Right cardiac atrium (tissue), 5 donors: ENCODE data around the gene OPN1LW. TPM values are rescaled to one million over a fixed set of nuclear protein-coding genes. Genes with fewer than 3 reads are reported as not detected.
"Not testable (repeated sequence)": the region's sequence is repeated elsewhere in the genome, so short reads cannot be mapped to it uniquely, and the experiment has no call there.

ENCODE experiments used
- ATAC-seq, 2 donors: fragments of 200-7000 bp; cut with Tn5 transposase; one replicate each; pipeline versions ENCODE4 v1.8.0 to v1.9.1; 2020; ENCODE audit warnings: moderate library complexity in 2 of 2, mild to moderate bottlenecking in 1 of 2
- DNase-seq, 3 donors: peaks; one replicate each; pipeline ENCODE4 v3.0.0-alpha.2; 2020
- H3K27ac ChIP-seq: one replicate; pipeline ENCODE4 v1.5.1; 2013; ENCODE audit warnings: mild to moderate bottlenecking, low read length, control low read depth, moderate library complexity
- H3K27me3 ChIP-seq: one replicate; pipeline ENCODE4 v1.6.1; 2013; ENCODE audit not compliant: control insufficient read depth, insufficient read depth
- H3K4me1 ChIP-seq: one replicate; pipeline ENCODE4 v1.6.1; 2013; ENCODE audit warnings: low read length; ENCODE audit not compliant: control insufficient read depth, insufficient read depth
- H3K4me3 ChIP-seq: one replicate; pipeline ENCODE4 v1.5.1; 2013; ENCODE audit warnings: low read length, control low read depth
- H3K9me3 ChIP-seq: one replicate; pipeline ENCODE4 v1.6.1; 2013; ENCODE audit warnings: low read length; ENCODE audit not compliant: control insufficient read depth
- WGBS: extraction: QIAGEN DNeasy Blood & Tissue Kit; methylation state at CpG from one replicate; pipeline ENCODE4 v1.1.7; 2013; 5-methylcytosine and 5-hydroxymethylcytosine counted together
- intact Hi-C, 4 donors: fragments of 100-400 bp; cut with DNase I; formaldehyde crosslinking; loops; one replicate each; pipeline versions ENCODE4 v1.11.0 to v1.14.0; 2022 to 2023
- polyA plus RNA-seq: library from polyadenylated mRNA; stranded (reverse); fragments of 200-250 nt; gene quantifications from one replicate; pipeline ENCODE4 v1.2.3, GENCODE V29; 2013
- total RNA-seq, 4 donors: library from RNA; stranded (reverse); fragmentation: NEBNext Ultra II Directional; extraction: Animal tissue kit (Norgen Biotek cat#: 25700); gene quantifications; one replicate each; pipeline ENCODE4 v1.2.1, GENCODE V29; 2021
- donor health status: healthy with polysubstance abuse.
- donor health status: DM: no; HTN: yes; CAD: no.
- donor health status: DM: no; HTN: no; CAD: no.
- donor health status: DM: no; HTN: yes; CAD: no; lungs with severe emphysema.
- donor health status: DM: yes; HTN: yes; CAD: no.

The OPN1LW gene
- total and polyA plus RNA-seq, 5 donors = not detected

DNA sequence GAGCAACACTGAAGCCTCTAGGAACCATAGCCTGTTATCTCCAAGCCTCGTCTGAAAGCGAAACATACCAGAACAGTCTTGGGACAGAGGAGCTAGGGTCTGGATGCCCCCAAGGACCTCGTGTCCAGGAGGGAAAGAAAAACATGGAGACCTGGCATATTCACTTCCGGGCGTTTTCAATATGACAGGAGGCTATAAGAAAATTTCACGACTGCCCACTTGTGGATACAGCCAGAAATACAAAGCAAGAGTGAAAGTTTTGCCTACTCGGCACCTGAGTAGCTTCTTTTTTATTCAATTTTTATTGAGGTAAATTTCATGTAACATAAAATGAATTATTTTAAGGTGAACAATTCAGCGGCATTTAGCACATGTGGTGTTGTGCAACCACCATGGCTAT is 20.9 kb downstream of the OPN1LW start:
- H3K4me3 ChIP-seq, H3K27me3 ChIP-seq, intact Hi-C loops, DNase-seq, ATAC-seq, H3K4me1 ChIP-seq, H3K27ac ChIP-seq, H3K9me3 ChIP-seq: not testable (repeated sequence)
- no CpG with 5 or more reads among the region's 8 CpGs for WGBS

DNA sequence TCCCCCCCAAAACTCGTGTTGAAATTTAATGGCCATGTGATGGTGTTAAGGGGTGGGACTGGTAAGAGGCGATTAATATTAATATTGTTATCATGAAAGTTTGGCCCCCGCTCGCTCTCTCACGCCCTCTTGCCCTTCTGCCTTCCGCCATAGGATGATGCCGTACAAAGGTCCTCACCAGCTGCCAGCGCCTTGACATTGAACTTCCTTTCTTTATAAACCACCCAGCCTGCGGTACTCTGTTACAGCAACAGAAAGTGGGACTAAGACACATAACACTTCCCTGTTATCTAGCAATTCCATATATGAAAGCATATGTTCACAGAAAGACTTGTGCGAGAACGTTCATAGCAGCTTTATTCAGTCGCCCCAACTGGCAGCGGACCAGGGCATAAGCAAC is 24.3 kb downstream of the OPN1LW start:
- DNase-seq, H3K9me3 ChIP-seq, H3K27me3 ChIP-seq, H3K4me3 ChIP-seq, intact Hi-C loops, H3K27ac ChIP-seq, H3K4me1 ChIP-seq: not testable (repeated sequence)
- WGBS = no CpG with 5 or more reads among the region's 13 CpGs
- ATAC-seq = peak in 1 of 2 donors; percentile 16

GRCh38 chrX:154172535-154172943 is 28.5 kb downstream of the OPN1LW start:
- H3K27ac ChIP-seq, H3K4me3 ChIP-seq, H3K27me3 ChIP-seq, intact Hi-C loops, DNase-seq, H3K9me3 ChIP-seq, H3K4me1 ChIP-seq: not testable (repeated sequence)
- no CpG with 5 or more reads among the region's 11 CpGs for WGBS
- peak; percentile 89 to 97 for ATAC-seq

GRCh38 chrX:154174356-154174755 is 30.3 kb downstream of the OPN1LW start:
- H3K27ac ChIP-seq, H3K27me3 ChIP-seq, H3K9me3 ChIP-seq, DNase-seq, H3K4me1 ChIP-seq, H3K4me3 ChIP-seq, intact Hi-C loops, ATAC-seq: not testable (repeated sequence)
- no CpG with 5 or more reads among the region's 10 CpGs for WGBS

GRCh38 chrX:154182296-154182695 is 38.3 kb downstream of the OPN1LW start, which contains the start of gene OPN1MW:
TSS of gene OPN1MW (plus strand) at chrX:154182596. CDS start at chrX:154182678, 82 bp downstream.
- H3K4me1 ChIP-seq, H3K27ac ChIP-seq, H3K27me3 ChIP-seq, H3K9me3 ChIP-seq, DNase-seq, H3K4me3 ChIP-seq, intact Hi-C loops, ATAC-seq: not testable (repeated sequence)
- WGBS = no CpG with 5 or more reads among the region's 14 CpGs

DNA sequence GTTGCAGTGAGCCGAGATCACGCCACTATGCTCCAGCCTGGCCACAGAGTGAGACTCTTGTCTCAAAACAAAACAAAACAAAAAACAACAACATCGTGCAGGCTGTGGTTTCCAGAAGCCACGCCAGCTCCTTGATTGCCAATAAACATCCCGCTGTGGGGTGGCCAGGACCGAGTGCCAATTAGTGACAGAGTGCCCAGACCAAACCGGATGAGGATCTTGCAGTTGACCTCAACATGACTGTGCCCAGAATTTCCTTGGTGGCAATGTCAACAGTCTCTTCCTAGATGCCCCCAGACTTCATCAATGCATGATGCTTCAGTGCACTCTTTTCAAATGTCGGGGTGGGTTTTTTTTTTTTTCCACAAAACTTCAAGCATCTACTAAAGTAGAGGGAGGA is 39.8 kb downstream of the OPN1LW start:
- WGBS = no CpG with 5 or more reads among the region's 8 CpGs
- DNase-seq, H3K27me3 ChIP-seq, H3K4me1 ChIP-seq, H3K9me3 ChIP-seq, intact Hi-C loops, H3K4me3 ChIP-seq, H3K27ac ChIP-seq, ATAC-seq: not testable (repeated sequence)

DNA sequence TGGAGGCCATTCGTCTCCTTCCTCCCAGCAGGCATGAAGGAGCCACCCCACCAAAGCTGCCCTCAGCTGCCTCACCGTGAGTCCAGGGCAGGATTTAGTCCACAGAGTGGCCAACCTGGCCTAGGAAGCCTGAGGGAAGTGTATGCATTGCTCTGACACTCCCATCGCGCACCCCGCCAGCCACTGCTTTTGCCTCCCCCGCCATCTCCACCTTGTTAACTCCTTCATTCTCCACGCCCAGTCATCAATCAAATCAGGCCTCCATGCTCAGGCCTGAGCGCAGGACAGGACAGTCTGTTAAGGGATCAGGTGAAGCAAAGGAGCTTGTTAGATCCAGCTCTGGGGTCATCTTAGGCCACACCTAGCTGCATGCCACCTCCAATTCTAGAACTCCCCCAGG is 48.8 kb downstream of the OPN1LW start:
- DNase-seq, H3K27me3 ChIP-seq, ATAC-seq, H3K4me1 ChIP-seq, intact Hi-C loops, H3K27ac ChIP-seq, H3K9me3 ChIP-seq, H3K4me3 ChIP-seq: not testable (repeated sequence)
- WGBS = no CpG with 5 or more reads among the region's 8 CpGs

GRCh38 chrX:154194316-154194715 is 50.3 kb downstream of the OPN1LW start:
- WGBS = no CpG with 5 or more reads among the region's 2 CpGs

DNA sequence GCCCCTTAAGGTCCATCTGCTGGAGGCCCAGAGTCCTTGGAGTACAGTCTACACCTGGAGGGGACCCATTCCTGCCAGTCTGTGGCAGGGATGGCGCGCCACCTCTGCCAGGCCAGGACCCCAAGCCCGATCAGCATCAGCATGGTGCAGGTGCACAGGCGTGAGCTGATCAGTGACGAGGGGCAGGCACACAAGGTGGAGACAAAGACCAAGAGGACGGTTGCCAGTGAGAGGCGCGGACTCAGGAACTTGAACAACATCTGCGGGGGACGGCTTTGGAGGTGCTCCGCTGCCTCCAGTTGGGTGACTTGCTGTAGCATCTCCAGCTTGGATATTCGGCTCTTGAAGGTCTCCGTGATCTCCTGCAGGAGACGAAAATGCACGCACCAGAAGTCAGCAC is 52.4 kb downstream of the OPN1LW start:
- ATAC-seq, intact Hi-C loops, H3K4me1 ChIP-seq, H3K27me3 ChIP-seq, H3K4me3 ChIP-seq, H3K27ac ChIP-seq, DNase-seq, H3K9me3 ChIP-seq: not testable (repeated sequence)
- WGBS = no CpG with 5 or more reads among the region's 15 CpGs

More at GRCh38 chrX:154194316-154194715, 50.3 kb downstream of the OPN1LW start:
- DNase-seq, H3K27me3 ChIP-seq, H3K4me1 ChIP-seq, H3K4me3 ChIP-seq, H3K27ac ChIP-seq, intact Hi-C loops, H3K9me3 ChIP-seq: not testable (repeated sequence)
- peak; percentile 83 to 92 for ATAC-seq

Other genes starting within 250 kb of the OPN1LW start
- gene AVPR2, start 239.6 kb upstream of the OPN1LW start, total RNA-seq = 1 to 10 TPM; 1.6 to 3.7 (median 2.5) TPM
- gene AVPR2, start 239.6 kb upstream of the OPN1LW start, polyA plus RNA-seq = 4.1 TPM
- 10 to 100 TPM; 13.4 to 22.9 (median 14.9) TPM for gene ARHGAP4, start 218.0 kb upstream of the OPN1LW start, total RNA-seq
- 20.5 TPM for gene ARHGAP4, start 218.0 kb upstream of the OPN1LW start, polyA plus RNA-seq
- gene NAA10, start 209.2 kb upstream of the OPN1LW start, total RNA-seq = 10 to 100 TPM; 61.1 to 75.5 (median 66.2) TPM
- gene NAA10, start 209.2 kb upstream of the OPN1LW start, polyA plus RNA-seq = 108 TPM
- 10 to 100 TPM; 14.0 to 17.7 (median 15.7) TPM for gene RENBP, start 199.6 kb upstream of the OPN1LW start, total RNA-seq
- gene RENBP, start 199.6 kb upstream of the OPN1LW start, polyA plus RNA-seq = 13.3 TPM
- gene HCFC1, start 172.4 kb upstream of the OPN1LW start, total RNA-seq = 10 to 100 TPM; 26.9 to 41.4 (median 32.9) TPM
- 17.3 TPM for gene HCFC1, start 172.4 kb upstream of the OPN1LW start, polyA plus RNA-seq
- 10 to 100 TPM in 2 of 4 donors, 1 to 10 TPM in 2; 7.6 to 11.9 (median 10.4) TPM for gene TMEM187, start 171.5 kb upstream of the OPN1LW start, total RNA-seq
- gene TMEM187, start 171.5 kb upstream of the OPN1LW start, polyA plus RNA-seq = 6.8 TPM
- 10 to 100 TPM; 33.2 to 53.2 (median 43.0) TPM for gene IRAK1, start 124.3 kb upstream of the OPN1LW start, total RNA-seq
- 28.2 TPM for gene IRAK1, start 124.3 kb upstream of the OPN1LW start, polyA plus RNA-seq
- gene MECP2, start 46.5 kb upstream of the OPN1LW start, total RNA-seq = 10 to 100 TPM; 41.2 to 50.2 (median 45.2) TPM
- gene MECP2, start 46.5 kb upstream of the OPN1LW start, polyA plus RNA-seq = 34.9 TPM
- not detected for gene OPN1MW, start 38.4 kb downstream of the OPN1LW start, total RNA-seq
- not detected for gene OPN1MW, start 38.4 kb downstream of the OPN1LW start, polyA plus RNA-seq
- not detected for gene OPN1MW2, start 75.5 kb downstream of the OPN1LW start, total RNA-seq
- not detected for gene OPN1MW2, start 75.5 kb downstream of the OPN1LW start, polyA plus RNA-seq
- gene OPN1MW3, start 113.3 kb downstream of the OPN1LW start, total RNA-seq = not detected
- not detected for gene OPN1MW3, start 113.3 kb downstream of the OPN1LW start, polyA plus RNA-seq
- gene TEX28, start 150.9 kb downstream of the OPN1LW start, total RNA-seq = not detected
- not detected for gene TEX28, start 150.9 kb downstream of the OPN1LW start, polyA plus RNA-seq
- 10 to 100 TPM in 1 of 4 donors, 1 to 10 TPM in 3; 5.5 to 11.9 (median 9.1) TPM for gene TKTL1, start 151.6 kb downstream of the OPN1LW start, total RNA-seq
- gene TKTL1, start 151.6 kb downstream of the OPN1LW start, polyA plus RNA-seq = 6.0 TPM
- gene FLNA, start 230.4 kb downstream of the OPN1LW start, total RNA-seq = 100 to 1,000 TPM; 262 to 363 (median 298) TPM
- gene FLNA, start 230.4 kb downstream of the OPN1LW start, polyA plus RNA-seq = 271 TPM
- gene EMD, start 235.1 kb downstream of the OPN1LW start, total RNA-seq = 10 to 100 TPM; 58.5 to 72.9 (median 60.0) TPM
- 86.1 TPM for gene EMD, start 235.1 kb downstream of the OPN1LW start, polyA plus RNA-seq